ENCODE results near the gene NLGN2. TPM values are rescaled to one million over a fixed set of nuclear protein-coding genes. Genes with fewer than 3 reads are reported as not detected.
"Not testable (repeated sequence)": the region's sequence is repeated elsewhere in the genome, so short reads cannot be mapped to it uniquely, and the experiment has no call there.

The NLGN2 gene
- 44.8 TPM for total RNA-seq

GRCh38 chr17:7407485-7408251 is at the start of gene NLGN2:
Gene NLGN2, plus strand, starts transcription at chr17:7407845. Its CDS starts 411 bp downstream, at chr17:7408256.
- ATAC-seq (no peak), DNase-seq (ENCODE audit: low spot score) (no peak)
- intact Hi-C loops (cut with DNase I), result no loop called here

GRCh38 chr17:7361906-7362305 is 45.7 kb upstream of the NLGN2 start:
- intact Hi-C loops (cut with DNase I), result no loop called here
- DNase-seq (ENCODE audit: low spot score), result no peak
- ATAC-seq, result no peak

GRCh38 chr17:7363311-7363710 is 44.3 kb upstream of the NLGN2 start:
- ATAC-seq (no peak), DNase-seq (ENCODE audit: low spot score) (no peak)
- intact Hi-C loops (cut with DNase I), result no loop called here

GRCh38 chr17:7365963-7366362 is 41.7 kb upstream of the NLGN2 start:
- intact Hi-C loops (cut with DNase I); ATAC-seq; DNase-seq (ENCODE audit: low spot score): not testable (repeated sequence)

- ATAC-seq (no peak), DNase-seq (ENCODE audit: low spot score) (no peak)
- intact Hi-C loops (cut with DNase I), result no loop called here
These were observed 40.6 kb upstream of the NLGN2 start for GRCh38 chr17:7367083-7367482.

GRCh38 chr17:7367918-7368598 is 39.6 kb upstream of the NLGN2 start:
- ATAC-seq (no peak), DNase-seq (ENCODE audit: low spot score) (no peak)
- intact Hi-C loops (cut with DNase I), result no loop called here

GRCh38 chr17:7368599-7368994 is 39.0 kb upstream of the NLGN2 start:
- ATAC-seq; intact Hi-C loops (cut with DNase I): not testable (repeated sequence)

GRCh38 chr17:7369825-7370224 is 37.8 kb upstream of the NLGN2 start:
- ATAC-seq, result no peak
- intact Hi-C loops (cut with DNase I), result no loop called here

More at GRCh38 chr17:7368599-7368994, 39.0 kb upstream of the NLGN2 start:
- not testable (repeated sequence) for DNase-seq (ENCODE audit: low spot score)

GRCh38 chr17:7370853-7371252 is 36.8 kb upstream of the NLGN2 start:
- intact Hi-C loops (cut with DNase I), result no loop called here
- ATAC-seq, result no peak
- DNase-seq (ENCODE audit: low spot score), result no peak

More at GRCh38 chr17:7369825-7370224, 37.8 kb upstream of the NLGN2 start:
- DNase-seq (ENCODE audit: low spot score), result no peak

GRCh38 chr17:7374353-7374752 is 33.3 kb upstream of the NLGN2 start:
- DNase-seq (ENCODE audit: low spot score) (no peak), ATAC-seq (no peak)
- intact Hi-C loops (cut with DNase I), result no loop called here

- DNase-seq (ENCODE audit: low spot score) (no peak), ATAC-seq (no peak)
- intact Hi-C loops (cut with DNase I), result no loop called here
These were observed 28.5 kb upstream of the NLGN2 start for GRCh38 chr17:7379134-7379533.

- intact Hi-C loops (cut with DNase I), result no loop called here
- no peak for ATAC-seq
- no peak for DNase-seq (ENCODE audit: low spot score)
These were observed 27.3 kb upstream of the NLGN2 start for GRCh38 chr17:7380321-7380720.

- DNase-seq (ENCODE audit: low spot score) (peak; percentile 71), ATAC-seq (peak; percentile 38)
- intact Hi-C loops (cut with DNase I), result no loop called here
These were observed 26.6 kb upstream of the NLGN2 start, which contains the start of gene TNK1 for GRCh38 chr17:7380855-7381683. Gene TNK1, plus strand, starts transcription at chr17:7381089. Its CDS starts 1,838 bp downstream, at chr17:7382927.

GRCh38 chr17:7382901-7383300 is 24.7 kb upstream of the NLGN2 start:
- DNase-seq (ENCODE audit: low spot score) (no peak), ATAC-seq (no peak)
- intact Hi-C loops (cut with DNase I), result no loop called here

GRCh38 chr17:7383371-7383741 is 24.3 kb upstream of the NLGN2 start:
- ATAC-seq (peak; percentile 5), DNase-seq (ENCODE audit: low spot score) (no peak)
- intact Hi-C loops (cut with DNase I), result no loop called here

- ATAC-seq (peak; percentile 80), DNase-seq (ENCODE audit: low spot score) (no peak)
- intact Hi-C loops (cut with DNase I), result no loop called here
These were observed 23.7 kb upstream of the NLGN2 start for GRCh38 chr17:7383742-7384488.

- DNase-seq (ENCODE audit: low spot score) (no peak), ATAC-seq (no peak)
- intact Hi-C loops (cut with DNase I), result no loop called here
These were observed 23.1 kb upstream of the NLGN2 start for GRCh38 chr17:7384489-7385081.

GRCh38 chr17:7388856-7389255 is 18.8 kb upstream of the NLGN2 start:
- DNase-seq (ENCODE audit: low spot score) (no peak), ATAC-seq (no peak)
- intact Hi-C loops (cut with DNase I), result no loop called here
